ENCODE data around the gene EPN2.

The EPN2 gene

DNA sequence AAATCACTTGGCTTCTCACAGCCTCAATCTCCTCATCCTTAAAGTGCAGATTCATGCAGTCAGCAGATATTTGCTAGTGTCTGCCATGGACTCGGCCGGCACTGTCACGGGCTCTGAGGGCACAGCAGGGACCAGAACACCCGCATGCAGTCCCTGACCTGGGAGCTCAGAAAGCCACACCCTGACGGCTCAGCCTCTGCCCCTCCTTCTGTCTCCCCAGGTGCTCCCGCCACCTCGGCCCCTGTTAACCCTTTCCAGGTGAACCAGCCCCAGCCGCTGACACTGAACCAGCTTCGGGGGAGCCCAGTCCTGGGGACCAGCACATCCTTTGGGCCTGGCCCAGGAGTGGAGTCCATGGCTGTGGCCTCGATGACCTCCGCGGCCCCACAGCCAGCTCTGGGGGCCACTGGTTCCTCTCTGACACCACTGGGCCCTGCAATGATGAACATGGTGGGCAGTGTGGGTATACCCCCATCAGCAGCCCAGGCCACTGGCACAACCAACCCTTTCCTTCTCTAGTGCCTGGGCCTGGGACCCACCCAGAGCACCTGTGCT lies 96.6 kb downstream of the EPN2 start:
- TF ChIP-seq, protein P1, sequence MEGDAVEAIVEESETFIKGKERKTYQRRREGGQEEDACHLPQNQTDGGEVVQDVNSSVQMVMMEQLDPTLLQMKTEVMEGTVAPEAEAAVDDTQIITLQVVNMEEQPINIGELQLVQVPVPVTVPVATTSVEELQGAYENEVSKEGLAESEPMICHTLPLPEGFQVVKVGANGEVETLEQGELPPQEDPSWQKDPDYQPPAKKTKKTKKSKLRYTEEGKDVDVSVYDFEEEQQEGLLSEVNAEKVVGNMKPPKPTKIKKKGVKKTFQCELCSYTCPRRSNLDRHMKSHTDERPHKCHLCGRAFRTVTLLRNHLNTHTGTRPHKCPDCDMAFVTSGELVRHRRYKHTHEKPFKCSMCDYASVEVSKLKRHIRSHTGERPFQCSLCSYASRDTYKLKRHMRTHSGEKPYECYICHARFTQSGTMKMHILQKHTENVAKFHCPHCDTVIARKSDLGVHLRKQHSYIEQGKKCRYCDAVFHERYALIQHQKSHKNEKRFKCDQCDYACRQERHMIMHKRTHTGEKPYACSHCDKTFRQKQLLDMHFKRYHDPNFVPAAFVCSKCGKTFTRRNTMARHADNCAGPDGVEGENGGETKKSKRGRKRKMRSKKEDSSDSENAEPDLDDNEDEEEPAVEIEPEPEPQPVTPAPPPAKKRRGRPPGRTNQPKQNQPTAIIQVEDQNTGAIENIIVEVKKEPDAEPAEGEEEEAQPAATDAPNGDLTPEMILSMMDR (IDR thresholded peaks at IDR 0.05; ENCODE audit: control extremely low read depth, extremely low read depth, low read depth, missing control alignments) = no peak
- ChIA-PET CTCF (no interaction called here), POLR2A (no interaction called here)
- no peak for DNase-seq (ENCODE audit: extremely low spot score)

DNA sequence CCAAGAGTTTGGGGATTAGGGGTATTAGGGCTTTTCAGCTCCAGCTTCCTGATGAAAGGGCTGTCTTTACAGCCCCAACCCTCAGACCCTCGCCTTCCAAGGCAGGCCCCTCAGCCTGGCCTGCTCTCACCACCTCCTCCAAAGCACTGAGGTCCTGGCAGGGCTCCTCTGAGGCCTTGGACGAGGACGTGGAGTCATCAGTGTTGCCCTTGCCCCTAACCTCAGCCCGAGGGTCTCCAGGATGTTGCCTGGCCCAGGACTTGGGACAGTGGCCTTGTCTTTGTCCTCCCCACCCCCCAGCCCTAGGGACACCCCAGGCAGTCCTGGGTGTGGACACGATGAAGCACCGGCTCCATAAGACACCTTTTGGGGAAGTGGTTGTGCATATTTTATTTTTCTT lies 97.2 kb downstream of the EPN2 start:
- DNase-seq (ENCODE audit: extremely low spot score) = no peak
- POLR2A ChIA-PET = no interaction called here
- TF ChIP-seq, protein P1 (IDR thresholded peaks at IDR 0.05; ENCODE audit: control extremely low read depth, extremely low read depth, low read depth, missing control alignments) = no peak
- CTCF ChIA-PET = no interaction called here

DNA sequence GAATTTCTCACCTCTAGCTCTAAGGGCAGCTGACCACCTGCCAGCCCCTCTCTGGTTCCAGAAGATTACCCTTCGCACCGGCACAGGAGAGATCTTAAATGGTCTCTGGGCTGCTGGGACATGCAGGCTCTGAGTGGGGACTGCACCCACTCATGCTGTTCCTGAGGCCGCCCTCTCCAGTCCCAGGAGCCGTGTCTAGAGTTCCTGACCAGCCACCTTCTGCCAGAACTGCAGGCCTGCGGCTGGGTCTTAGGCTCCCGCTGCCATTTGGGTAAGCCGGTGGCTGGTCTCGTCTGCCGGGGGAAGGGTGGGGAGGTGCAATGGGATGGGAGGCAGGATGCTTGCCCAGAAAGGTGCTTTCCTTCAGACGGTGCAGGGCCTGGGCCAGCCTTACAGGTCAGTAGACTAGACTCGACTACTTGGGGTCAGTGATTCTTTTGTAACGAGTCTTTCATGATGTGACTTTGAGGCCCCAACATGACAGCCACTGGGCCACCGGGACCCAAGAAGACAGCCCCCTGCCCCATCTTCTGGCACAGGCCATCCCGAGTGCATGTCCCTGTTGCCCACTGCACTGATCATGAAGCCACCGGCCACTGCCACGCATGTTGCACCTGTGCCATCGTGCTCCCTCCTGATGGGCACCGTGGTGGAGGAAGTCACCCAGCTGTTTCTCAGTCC lies 98.9 kb downstream of the EPN2 start:
- TF ChIP-seq, protein P1 (IDR thresholded peaks at IDR 0.05; ENCODE audit: control extremely low read depth, extremely low read depth, low read depth, missing control alignments) = no peak
- ChIA-PET POLR2A (no interaction called here), CTCF (interaction anchor here (1.3 kb wide), 1 partner anchor 11 kb away, joined by 3 read pairs; no protein-coding TSS in a partner anchor)
- no peak for DNase-seq (ENCODE audit: extremely low spot score)

GRCh38 chr17:19336938-19337711 lies 100.0 kb downstream of the EPN2 start:
- POLR2A ChIA-PET = no interaction called here
- CTCF ChIA-PET = interaction anchor here (0.6 to 3.1 kb wide), 16 partner anchors 8 to 98 kb away, joined by 3 to 18 read pairs (median 6); partner anchors contain the start of gene B9D1
- TF ChIP-seq, protein P1 (IDR thresholded peaks at IDR 0.05; ENCODE audit: control extremely low read depth, extremely low read depth, low read depth, missing control alignments) = no peak
- DNase-seq (ENCODE audit: extremely low spot score) = no peak

GRCh38 chr17:19337712-19338023 lies 100.5 kb downstream of the EPN2 start:
- TF ChIP-seq, protein P1 (IDR thresholded peaks at IDR 0.05; ENCODE audit: control extremely low read depth, extremely low read depth, low read depth, missing control alignments) = no peak
- no peak for DNase-seq (ENCODE audit: extremely low spot score)
- ChIA-PET CTCF (interaction anchor here (1.0 to 3.1 kb wide), 20 partner anchors 8 to 425 kb away, joined by 3 to 18 read pairs (median 6); partner anchors contain the start of genes B9D1 and MAPK7), POLR2A (interaction anchor here (1.3 kb wide), 1 partner anchor 40 kb away, joined by 5 read pairs; the partner anchor contains the start of gene MAPK7)

All from GM10248 (cell line).